ENCODE results near the gene CSF1.

CSF1 gene

DNA sequence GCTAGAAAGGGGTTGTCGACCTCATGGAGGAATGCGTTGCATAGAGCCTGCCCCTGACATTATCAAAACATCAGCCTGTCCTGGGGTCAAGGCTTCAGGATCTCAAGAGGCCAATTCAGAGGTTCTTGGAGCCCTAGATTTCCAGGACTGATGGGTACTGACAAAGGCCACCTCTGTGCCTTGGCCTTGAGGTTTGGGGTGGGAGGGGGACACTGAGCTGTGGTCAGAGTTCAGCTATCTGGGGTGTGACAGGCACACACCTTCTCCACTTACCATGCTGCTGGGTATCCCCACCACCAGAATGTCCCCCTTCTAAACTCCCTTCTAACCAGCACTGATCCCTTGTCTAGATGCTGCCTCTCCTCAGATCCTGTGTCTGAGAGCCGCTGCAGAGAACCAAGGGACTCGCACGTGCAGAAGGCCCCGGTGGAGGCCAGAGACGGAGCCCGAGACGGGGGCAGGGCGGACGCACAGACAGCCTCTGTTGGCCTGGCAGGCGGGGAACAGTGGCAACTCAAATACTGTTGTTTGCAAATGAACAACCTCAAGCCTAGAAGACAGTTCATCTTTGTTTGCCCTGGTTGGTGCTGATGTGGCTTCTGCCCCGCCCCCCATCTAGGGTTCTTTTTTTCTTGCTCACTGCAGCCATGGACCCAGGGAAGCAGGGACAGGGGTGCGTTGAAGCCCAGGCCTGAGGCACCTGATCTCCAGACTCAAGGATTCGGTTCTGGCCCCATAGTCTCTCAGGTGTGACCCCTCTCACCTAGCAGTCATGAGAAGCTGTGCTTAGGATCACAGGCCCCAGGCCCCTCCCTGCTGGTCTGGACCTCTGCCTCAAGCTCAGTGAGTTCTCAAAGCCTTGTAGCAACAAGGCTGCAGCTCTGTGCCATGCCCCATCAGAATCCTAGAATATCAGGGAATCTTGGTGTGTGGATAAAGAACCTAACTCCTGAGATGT, 28.1 kb upstream of the CSF1 start:
- DNase-seq (ENCODE audit: low read depth) = no peak

DNA sequence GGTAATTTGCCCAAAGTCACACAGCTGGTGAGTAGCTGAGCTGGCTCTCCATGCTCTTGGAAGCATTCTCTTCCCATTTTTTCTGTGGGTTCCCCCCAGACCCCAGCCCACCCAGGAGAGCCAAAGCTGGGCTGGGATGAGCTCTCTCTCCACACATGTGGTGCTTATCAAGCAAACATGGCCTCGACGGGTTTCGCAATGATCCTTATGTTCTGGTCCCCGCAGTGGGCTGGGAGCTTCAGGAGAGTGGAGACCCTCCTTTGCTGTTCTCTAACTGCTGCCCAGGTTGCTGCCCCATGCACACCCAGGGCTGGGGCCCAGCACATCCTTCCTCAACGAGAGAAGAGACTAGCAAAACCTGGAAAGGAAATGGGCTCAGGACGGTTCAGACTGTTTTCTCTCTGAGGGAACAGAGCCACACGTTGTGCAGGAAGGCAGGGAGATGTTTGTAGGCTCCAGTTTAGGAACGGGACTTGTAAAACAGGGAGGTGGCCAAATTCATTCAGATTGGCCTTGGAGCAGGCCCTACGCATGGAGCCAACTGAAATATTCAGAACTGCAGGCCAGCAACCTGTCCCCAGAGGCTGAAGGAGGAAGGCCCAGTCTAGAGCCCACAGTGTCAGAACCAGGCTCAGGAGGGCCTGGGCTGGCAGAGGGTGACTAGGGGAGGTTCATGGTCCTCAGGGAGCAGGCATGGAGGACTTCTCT, 27.2 kb upstream of the CSF1 start:
- DNase-seq (ENCODE audit: low read depth) = no peak

DNA sequence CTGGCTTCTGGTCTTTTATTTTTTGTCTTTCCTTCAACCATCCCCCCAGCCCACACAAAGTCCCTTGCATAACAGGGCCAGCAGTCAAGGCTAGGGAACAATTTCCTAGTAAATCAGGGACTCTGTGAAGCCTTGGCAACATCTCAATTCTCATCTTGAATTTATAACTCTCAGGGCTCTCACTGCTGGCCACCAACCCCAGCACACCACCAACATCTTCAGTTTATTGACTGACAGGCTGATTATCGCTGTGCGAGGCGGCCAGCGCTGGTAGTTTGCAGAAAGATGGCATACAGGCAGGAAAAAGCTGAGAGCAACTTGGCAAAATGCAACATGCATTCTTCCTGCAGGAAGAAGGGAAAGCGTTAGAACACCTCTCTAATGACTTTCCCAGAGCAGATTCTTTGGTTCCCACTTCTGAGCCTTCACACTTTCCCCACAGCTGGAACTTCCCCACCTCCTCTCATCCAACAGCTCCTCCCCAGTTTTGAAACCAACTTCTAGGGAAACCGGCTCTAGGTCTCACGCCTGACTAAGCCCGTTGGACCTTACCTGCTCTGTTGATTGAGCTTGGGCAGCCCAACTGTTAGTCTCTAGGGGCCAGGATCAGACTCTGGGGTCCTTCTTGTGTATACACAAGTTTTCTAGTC, 26.3 kb upstream of the CSF1 start:
- DNase-seq (ENCODE audit: low read depth) = no peak

DNA sequence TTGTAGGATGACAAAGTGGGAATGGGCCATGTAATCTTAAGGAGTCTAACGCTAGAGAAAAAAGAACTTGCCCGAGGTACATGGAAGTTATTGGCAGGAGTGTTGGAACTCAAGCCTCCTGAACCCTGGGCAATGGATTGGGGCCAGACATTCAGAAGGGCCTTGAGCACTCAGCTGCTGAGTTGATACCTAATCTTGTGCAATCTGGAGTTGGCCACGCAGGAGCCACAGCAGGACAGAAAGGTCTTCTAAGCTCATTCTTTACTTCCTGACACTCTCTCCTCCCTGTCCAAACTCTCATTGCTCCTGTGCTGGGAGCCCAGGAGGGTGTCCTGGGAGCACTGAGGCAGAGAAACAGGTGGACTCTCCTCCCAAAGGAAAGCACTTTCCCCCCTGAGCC, 25.1 kb upstream of the CSF1 start:
- no peak for DNase-seq (ENCODE audit: low read depth)

DNA sequence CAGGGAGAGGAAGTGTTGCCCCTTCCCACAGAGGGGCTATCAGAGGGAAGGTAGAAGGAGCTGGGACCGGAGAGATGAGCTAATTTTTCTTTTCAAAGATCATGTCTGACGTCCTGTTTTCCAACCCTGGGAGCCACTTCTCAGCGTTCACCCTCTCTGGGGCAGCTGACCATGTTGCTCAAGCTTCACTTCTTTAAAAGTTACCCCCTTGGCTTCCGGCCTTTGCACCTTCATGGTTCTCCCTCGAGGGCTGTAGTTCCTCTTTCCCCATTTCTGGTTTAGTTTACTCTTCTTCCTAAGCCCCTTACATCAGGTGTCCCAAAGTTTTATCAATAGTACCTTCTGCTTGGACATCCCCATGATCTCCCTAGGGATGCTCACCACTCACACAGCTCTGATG, 23.8 kb upstream of the CSF1 start:
- DNase-seq (ENCODE audit: low read depth) = no peak

DNA sequence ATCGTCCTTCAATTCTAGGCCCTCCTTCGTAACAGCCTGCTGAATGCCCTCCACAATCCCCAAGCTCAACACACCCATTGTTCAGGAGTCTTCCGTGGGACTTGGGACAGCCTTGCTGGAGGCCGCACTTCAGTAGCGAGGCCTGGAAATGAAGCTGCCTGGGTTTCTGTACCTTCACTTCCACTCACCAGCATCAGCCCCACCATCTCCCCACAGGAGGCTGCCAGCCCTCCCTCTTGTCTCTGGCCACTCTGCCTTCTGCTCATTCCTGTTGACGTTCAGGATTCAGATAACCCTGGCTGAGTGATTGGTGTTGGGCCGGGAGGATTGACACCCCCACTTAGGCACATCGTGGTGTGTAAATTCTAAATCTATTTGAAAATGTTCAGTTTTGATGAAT, 23.4 kb upstream of the CSF1 start:
- DNase-seq (ENCODE audit: low read depth) = no peak

DNA sequence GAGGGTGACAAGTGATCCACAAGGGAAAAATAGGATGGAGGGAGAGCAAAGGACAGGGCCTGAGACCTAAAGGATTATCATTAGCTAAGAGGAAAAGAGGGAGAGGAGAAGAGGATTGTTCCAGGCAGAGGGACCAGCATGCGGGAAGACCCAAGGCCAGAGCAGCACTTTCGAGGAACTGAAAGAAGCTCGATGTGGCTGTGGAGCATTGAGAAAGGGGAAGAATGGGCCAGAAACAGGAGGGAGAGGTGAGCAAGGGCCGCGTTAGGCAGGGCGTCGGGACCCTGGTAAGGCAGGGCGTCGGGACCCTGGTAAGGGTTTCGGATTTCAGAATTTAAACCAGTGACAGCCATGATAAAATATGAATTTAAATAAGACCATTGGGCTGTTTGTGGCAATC, 22.8 kb upstream of the CSF1 start:
- no peak for DNase-seq (ENCODE audit: low read depth)

DNA sequence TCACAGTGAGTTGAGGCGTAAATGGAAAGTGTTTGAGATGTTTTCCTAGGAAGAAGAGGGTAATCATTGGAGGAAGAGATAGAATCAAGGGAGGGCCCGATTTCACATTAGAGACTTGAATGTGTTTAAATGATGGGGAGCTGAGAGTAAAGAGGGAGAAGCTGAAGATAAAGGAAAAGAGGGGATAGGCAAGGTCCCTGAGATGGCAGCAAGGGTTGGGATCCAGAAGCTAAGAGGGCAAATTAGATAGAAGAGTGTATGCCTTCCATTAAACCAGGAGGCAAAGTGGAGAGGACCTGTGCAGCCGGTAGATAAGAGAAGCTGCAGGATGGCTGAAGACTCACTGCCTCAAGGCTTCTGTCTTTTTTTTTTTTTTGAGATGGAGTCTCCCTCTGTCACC, 21.6 kb upstream of the CSF1 start:
- DNase-seq (ENCODE audit: low read depth) = no peak

DNA sequence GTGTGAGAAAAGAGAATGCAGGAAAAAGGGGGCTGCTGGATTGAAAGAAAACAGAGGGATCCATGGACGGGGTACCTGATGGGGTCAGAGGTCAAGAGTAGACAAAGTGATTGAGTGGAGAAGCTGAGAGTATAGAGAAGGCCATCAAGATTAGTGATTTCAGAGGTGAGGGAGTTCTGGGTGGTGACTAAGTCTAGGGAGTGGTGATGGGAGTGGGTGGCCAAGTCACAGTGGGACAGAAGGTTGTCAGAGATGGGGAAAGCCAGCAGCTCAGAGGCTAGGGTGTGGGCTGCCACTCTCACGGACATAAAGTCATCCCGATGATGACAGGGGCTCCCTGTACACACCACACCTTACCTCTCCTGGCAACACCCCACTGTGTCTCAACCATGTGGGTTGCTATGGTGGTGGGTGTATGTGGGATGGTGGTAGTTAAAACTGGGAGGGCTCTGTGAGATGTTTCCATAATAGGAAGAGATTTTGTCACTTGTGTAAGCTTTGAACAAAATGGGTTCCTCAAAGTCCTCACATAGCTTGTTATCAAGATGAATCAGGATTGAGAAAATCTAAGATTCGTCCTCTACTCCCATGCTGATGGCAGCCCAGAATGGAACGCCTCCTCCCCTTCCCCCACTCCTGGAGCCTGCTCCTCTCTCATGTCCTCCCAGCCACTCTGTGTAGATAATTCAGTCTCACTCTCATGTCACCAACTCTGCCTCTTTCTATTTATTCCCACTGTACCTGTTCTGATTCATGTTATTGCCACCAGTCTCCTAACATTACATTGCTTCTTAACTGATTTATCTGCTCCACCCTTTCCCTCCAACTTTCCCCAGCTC, 20.3 kb upstream of the CSF1 start:
- no peak for DNase-seq (ENCODE audit: low read depth)

DNA sequence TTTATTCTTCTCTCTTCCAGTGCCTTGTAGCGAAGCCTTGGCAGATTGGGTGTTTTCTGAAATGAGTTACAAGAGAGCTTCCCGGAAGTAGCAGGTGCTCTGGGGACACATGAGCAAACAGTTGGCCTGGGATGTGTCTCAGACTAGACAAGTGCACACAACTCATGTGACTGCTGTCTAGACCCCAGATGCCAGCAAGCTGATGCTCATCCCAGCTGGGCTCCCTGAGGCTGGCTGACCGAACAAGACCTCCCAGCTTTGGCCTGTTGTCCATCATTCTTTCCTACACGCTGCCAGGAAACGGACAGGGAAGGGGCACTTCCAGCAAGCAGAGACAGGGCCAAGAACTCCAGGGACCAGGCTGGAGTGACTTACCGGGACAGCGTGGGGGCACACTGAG, 18.7 kb upstream of the CSF1 start:
- DNase-seq (ENCODE audit: low read depth) = no peak

DNA sequence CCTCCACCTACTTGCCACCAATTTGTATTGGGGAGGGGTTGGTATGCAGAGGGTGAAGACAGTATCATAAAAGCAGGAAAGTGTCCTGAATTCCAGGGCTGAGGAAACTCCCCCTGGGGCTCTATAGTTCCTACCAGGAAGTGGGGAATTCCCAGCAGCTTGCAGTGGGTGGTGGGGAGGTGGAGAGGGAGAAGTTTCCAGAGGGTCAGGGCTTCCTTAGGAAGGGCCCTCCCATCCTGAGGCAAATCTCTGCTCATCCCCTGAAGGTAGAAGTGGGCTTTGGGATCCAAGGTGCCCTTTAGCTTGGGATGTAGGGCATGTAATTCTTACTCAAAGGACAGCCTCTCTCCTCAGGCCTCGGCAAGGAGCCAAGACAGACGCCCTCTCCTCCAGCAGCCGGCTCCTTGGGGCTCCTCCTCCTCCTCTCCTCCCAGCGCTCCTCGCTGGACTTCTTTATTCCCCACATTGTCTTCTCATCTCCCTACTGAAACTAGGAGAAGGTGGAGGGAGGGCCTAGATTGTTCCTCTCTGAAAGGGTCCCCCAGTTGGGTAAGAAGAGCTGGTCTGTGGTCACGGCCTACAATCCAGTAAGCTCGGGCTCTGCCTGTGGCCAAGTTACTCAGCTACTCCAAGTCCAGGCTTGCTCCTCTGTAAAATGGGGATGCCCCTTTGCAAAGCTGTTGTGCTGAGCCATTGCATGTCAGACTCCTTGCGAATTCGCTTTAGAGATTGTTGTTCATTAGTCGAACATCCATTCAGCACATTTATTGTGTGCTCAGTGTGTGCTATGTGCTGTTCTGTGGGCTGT, 17.9 kb upstream of the CSF1 start:
- DNase-seq (ENCODE audit: low read depth) = peak; percentile 74

DNA sequence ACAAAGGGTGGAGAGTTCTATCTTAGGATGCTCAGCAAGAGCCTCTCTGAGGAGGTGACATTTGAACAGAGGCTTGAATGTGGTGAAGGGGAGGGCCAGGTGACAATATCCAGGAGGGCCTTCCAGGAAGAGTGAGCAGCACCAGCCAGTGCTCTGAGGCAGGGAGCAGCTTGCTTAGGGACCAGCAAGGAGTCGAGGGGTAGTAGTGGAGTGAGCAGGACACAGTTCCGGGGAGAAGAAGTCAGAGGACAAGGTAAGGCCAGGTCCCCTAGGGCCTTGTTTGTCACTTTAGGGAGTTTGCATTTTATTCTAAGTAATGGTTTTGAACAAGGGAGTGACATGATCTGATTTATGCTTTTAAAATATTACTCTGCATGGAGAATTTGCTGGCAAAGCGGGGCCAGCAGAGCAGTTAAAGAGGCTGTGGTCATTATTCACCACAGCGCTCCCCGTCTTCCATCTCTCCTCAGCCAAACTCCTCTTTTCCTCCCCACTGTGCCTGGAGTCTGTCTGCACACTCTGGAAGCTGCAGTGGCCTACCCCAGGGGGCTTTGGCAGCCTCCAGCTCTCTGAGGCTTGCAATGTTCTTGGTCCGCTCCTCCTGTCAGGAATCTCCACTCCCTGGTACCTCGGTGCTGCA, 17.0 kb upstream of the CSF1 start:
- no peak for DNase-seq (ENCODE audit: low read depth)

DNA sequence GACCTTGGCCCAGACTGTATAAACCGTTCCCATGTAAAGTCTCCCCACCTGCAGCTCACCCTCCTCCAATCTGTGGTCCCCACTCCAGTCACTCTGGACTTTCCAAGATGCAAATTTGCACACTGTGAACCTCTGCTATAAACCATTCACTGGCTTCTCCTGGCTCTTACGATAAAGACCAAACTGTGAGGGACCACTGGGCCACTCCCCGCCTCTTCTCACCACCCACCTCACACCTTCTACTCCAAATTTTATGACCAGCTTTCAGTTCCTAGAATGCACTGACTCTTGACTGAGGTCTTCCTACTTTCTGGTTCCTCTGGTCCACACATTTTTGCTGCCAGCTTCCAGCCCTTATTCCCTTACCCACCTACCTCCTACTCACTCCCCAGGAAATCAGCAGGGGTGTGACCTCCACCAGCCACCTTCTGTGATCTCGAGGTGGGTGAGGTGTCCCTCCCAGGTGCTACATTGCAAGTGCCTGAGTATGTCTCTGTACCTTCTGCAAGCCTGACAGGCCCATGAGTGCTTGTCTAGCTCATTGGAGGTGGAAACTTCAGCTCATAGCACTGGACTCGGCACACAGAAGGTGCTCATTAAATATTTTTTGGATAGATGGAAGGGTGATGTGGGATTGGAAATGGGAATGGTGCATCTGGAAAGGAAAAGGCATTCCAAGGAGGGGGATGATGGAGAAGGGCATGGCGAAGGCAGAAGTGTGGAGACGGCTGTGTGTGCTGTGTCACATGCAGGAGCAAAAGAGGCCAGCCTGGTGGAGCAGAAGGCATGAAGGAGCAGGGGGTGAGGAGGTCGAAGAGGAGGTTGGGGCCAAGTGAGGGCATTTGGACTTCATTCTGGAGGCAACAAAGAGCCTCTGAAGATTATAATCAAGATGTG, 15.6 kb upstream of the CSF1 start:
- no peak for DNase-seq (ENCODE audit: low read depth)

DNA sequence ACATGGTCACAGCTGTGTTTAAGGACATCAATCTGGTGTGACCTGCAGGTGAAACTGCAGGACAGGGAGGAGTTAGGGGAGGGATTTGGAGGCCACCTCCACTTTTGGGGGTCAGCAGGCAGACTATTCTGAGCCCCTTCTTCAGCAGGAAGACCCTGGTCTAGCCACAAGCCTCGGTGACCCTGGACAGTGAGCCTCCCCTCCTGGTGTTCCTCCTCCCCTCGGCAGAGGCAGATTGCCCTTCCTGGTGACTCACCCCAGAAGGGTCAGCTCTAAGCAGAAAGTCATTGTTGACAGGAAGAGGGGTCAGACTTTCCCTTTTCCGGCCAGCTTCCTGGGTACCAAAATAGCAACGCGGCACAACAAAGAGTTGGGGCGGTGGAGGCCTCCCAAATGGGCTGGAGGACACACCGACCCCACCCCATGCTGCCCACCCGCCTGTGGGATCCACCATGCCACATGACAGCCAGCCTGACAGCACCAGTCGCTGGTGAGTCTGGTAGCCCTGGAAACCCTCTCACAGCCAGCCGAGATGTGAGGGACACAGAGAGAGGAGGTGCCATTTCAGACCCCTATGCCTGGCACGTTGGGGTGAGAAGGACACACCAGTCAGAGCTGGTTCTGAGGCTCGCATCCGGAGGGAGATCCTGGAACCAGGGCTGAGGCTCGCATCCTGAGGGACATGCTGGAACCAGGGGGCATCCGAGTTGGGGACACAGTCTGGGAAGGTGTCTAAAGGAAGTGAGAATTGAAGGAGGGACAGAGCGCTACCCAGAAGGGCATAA, 14.7 kb upstream of the CSF1 start:
- DNase-seq (ENCODE audit: low read depth) = peak; percentile 80

DNA sequence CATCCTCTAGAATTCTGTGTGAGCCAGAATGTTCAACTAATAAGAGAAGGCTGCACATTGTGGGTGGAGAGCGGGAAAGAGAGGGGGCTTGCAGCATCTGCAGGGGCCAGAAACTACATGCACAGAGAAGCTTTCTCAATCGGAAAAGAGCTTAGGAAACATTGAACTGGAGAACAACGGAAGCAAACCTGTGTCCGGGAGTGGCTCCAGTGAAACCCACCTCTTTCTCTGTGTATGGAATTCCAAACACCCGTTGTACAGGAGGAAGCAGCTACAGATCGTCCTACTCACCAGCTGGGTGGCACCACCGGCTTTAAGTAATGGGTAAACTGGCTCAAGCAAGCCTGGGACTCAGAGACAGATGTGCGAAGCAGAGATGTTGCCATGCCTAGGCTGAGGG, 14.0 kb upstream of the CSF1 start:
- no peak for DNase-seq (ENCODE audit: low read depth)

DNA sequence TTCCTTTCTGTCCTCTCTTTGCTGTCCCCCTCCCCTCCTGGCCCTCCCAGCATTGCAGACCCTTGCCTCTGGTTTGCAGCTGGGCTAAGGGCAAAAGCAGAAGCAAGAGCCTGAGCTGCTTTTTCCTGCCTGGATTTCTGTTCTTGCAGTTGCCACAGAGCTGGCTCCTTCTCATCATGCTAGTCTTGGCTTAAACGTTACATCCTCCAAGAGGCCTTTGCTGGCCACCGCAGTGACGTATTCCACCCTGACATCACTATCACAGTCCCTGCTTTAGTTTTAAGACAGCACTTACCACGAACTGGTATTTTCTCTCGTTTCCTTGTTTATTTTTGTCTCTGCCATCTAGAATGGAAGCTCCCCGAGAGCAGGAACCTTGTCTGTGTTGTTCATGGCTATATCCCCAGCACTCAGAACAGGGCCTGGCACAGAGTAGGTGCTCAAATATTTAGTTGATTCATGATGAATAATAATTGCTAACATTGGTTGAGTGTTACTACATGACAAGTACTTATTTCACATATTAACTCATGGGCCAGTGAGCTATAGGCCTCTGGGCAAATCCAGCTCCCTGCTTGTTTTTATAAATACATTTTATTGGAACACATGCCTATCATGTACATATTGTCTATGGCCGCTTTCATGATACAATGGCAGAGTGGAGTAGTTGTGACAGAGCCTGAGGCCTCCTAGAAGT, 13.2 kb upstream of the CSF1 start:
- no peak for DNase-seq (ENCODE audit: low read depth)

DNA sequence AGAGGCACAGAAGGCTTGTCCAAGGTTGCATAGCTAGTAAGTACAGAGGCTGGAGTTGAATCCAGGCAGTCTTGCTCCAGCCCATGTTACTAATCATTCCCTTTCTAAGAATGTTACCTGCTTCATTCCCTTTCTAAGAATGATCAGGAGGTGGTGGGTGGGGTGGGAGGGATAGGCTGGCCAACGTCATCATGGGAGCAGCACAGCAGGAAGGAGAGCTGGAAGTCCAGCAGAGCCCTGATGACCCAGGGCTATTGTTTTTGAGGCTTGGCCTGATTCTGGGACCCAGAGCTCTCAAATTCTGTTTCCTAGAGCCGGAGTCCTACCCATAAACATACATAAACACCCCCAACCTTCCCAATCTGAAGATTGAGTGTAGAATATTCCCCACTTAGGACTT, 11.8 kb upstream of the CSF1 start:
- no peak for DNase-seq (ENCODE audit: low read depth)

DNA sequence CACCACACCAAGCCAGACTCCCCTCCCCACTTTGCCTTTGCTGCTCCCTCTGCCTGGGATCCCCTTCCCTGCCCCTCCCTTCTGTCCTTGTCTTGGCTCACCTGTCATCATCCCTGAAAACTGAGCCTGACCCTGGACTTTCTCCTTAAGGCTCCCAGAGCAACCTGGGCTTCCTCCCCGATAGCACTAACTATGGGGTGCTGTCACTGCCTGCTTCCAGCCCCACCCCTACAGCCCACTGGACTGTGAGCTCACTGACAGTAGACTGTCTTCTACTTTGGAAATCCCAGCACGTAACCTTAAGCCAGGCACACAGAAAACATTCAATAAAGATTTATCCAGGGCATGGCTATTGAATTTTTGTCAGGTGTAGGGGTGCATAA, 9.5 kb upstream of the CSF1 start:
- DNase-seq (ENCODE audit: low read depth) = no peak

All from EH (cell line).